Stimulated activated CD4-positive, alpha-beta T cell treated with anti-CD3 and anti-CD28 coated beads, Interleukin-1b, Interleukin-23, amount 100 ng/mL, for 4 hours (primary cell): ENCODE results near the gene FFAR4.

ENCODE experiments used
- DNase-seq, 2 donors: peaks; one replicate each; pipeline ENCODE4 v3.0.0-alpha.2; 2020; ENCODE audit warnings: low read depth in 2 of 2

Gene FFAR4

DNA sequence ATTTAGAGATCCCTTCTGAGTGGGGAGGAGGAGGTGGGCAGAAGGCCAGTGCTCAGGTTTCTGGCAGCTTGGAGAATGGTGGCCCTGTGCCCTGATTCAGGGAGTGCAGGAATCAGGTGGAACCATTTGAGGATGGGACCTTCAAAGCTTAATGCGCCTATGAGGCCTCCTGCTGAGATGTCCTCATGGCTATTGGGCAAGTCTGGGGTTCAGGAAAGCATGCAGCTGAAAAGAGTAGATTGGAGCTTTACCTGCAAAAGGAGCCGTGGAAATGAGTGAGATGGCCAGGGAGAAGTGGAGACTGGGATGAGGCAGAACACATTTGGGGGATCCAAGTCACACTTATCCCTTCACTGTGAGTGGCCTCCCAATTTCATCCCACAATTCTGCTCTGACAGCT is 6.1 kb downstream of the FFAR4 start:
- no peak for DNase-seq

DNA sequence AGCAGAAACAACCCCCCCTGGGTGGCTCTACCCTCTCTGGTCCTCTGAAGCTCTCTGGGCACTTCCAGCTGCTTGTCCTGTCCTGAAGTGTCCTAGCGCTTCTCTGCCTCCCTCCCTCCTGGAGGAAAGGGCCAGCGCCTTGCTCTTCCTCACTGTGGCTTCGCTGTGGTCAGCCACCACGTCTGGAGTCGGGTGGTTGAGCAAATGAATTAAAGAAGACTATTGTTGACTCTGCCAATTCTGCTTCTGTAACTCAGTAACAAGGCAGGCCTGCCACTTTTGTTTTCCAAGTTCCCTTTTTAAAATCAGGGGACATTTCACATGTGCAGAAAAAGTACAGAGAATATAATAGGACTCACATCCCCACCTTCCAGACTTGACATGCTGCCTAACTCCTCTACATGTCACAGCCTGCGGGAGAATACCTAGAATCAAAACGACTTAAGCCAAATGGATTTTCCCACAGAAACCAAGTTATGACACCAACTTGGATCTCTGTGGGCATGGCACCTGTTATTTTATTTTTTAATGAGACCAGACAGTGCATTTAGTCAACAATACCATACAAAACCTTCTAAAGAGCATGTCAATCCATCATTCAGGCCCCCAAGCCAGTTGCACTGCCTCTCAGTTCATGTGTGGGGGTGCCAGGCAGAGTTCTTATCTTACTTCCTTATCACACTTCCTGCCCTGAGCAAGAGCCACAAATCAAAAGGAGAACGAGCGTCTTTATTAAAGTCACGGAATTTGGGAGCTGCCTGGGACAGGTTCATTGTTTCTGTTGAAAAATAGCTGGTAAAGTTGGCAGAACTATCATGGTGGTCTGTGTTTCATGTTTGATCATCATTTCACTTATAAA is 6.8 kb downstream of the FFAR4 start:
- no peak for DNase-seq

GRCh38 chr10:93573924-93574323 is 7.5 kb downstream of the FFAR4 start:
- no peak for DNase-seq

- no peak for DNase-seq
Observed at GRCh38 chr10:93576888-93577287, 10.4 kb downstream of the FFAR4 start.

DNA sequence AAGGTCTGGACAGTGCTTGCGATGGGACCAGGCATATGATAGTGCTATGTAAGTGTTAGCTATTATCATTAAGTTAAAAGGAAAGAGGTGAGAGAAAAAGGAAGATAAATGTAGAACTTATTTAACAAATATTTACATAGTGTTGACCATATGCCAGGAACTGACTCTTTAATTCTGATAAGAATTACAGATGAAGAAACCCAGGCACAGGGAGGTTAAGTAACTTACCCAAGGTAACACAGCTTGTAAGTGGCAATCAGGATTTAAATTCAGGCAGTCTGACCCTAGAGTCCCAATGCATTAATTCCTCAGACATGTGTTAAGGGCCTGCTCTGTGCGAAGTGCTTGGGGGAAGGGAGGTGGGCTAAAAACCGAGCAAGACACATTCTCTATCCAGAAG is 11.1 kb downstream of the FFAR4 start:
- no peak for DNase-seq

- no peak for DNase-seq
Observed at GRCh38 chr10:93579089-93579488, 12.6 kb downstream of the FFAR4 start.

DNA sequence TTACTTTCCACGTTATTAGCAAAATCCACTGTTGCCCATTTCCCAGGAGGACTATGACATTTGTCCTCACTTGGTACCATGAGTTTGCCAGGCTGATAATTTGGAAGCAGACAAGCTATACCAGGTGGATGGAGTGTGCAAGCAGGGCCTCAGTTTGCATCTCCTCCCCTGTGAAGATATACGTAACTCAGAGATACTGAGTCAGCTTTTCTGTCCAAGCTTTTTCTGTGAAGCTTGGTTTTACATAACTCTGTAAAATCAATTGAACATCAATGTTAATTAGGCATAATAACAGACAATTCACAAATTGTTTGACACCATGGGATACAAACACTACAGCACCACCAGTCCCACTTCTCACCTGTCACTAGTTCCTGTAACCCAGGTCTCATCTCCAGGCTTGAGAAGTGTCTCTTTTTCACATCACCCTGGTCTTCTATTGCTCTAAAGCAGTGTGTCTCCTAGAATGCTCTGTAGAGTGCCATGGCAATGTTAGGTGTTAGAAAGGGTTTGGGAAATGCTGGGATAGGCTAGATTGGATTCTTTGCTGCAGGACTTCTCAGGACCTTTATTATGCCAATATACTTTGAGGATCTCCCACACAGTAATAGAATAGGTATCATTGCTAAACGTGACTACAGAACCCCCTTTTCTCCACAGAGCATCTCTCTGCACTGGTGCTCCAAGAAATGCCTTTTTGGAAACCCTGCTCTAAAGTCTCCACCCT is 13.7 kb downstream of the FFAR4 start:
- no peak for DNase-seq

DNA sequence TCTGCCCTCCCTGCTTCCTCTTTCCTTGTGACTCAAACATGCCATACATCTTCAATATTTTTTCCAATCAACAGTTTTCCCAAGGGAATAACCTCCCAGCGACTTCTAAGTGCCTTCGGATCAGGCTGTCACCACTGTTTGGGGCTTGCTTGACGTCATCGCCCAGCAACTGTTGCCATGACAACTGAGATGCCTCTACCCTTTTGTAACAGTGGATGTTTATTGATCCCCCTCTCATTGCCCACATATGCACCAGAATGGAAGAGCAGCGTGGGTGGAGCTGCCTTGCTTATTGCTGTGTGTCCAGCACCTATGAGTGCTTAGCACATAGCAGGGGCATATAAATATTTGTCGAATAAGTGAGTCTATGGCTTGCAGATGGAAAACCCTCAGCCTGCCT is 14.4 kb downstream of the FFAR4 start:
- DNase-seq = no peak

- no peak for DNase-seq
Observed at GRCh38 chr10:93584445-93584844, 18.0 kb downstream of the FFAR4 start.

- no peak for DNase-seq
Observed at GRCh38 chr10:93589648-93590562, 23.4 kb downstream of the FFAR4 start.

GRCh38 chr10:93590638-93591037 is 24.2 kb downstream of the FFAR4 start:
- no peak for DNase-seq

DNA sequence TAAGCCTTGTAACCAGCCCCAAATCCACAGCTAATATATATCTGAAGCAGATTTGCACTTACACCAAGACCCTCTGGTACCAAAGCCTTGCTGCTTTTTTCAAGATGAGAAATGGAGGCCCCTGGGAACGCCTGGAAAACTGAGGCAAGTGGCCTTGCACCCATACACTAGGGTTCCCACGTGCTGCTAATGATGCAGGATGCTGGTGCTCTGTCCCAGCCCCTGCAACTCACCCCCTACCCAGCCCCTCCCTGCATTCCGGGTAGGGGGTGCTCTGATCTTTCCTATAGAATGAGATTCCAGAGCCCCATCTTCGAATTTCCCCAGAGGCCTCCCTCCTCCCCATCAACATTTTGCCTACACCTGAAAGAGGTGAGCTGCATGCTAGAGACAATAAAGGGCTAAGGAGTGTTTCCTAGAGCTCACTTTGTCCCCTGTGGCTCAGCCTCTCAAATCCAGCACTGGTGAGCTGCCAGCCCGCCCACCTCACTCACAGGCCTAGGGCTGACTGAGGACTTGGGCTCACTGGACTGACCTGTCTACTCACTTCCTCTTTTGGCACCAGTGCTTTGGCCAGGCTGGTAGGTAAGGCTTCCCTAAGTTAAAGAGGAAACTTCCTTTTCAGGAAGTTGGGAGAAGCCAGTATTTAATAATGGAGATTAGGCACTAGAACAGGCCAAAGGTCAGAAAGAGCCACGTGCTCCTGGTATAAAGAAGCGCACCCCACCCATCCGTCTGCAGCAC is 24.8 kb downstream of the FFAR4 start:
- no peak for DNase-seq

GRCh38 chr10:93593254-93593653 is 26.8 kb downstream of the FFAR4 start:
- DNase-seq = no peak

GRCh38 chr10:93593749-93594148 is 27.3 kb downstream of the FFAR4 start:
- no peak for DNase-seq

- DNase-seq = no peak
Observed at GRCh38 chr10:93594518-93594917, 28.1 kb downstream of the FFAR4 start.

DNA sequence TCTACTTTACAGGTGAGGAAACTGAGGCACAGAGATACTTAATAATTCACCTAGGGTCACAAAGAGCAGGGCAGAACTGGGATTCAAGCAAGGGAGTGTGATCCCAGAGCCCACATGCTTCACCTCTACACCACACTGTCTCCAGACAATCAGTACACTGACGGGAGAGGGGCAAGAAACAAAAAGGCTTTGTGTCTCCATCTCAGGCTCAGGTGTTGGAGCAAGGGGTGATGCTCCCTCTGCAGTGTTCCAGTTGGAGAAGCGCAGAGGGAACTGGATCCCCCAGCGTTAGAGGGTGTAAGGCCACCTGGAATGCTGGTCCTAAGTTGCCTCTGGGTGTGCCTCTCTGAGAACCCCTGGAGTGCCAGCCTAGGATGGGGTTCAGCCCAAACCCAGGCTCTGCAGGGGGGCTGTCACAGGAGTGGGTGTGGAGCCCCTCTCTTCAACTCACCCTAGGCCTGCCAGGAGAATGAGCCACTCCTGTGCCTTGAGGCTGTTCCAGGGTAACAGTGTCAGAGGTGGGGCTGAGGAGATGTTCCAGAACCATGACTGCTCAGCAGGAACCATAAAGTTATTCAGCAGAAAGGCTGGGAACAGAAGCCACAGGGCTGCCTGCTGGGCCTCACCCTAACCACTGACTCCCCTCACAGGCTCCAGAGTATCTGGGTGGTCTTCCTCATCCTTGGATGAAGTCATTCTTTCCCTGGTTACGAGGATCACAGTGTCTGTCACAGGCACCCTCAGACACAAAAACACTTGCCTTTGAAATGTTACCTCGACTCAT is 29.1 kb downstream of the FFAR4 start:
- no peak for DNase-seq

- DNase-seq = no peak
Observed at GRCh38 chr10:93596539-93596938, 30.1 kb downstream of the FFAR4 start.

- no peak for DNase-seq
Observed at GRCh38 chr10:93597075-93597599, 30.7 kb downstream of the FFAR4 start.

- DNase-seq = no peak
Observed at GRCh38 chr10:93598157-93598556, 31.7 kb downstream of the FFAR4 start.

DNA sequence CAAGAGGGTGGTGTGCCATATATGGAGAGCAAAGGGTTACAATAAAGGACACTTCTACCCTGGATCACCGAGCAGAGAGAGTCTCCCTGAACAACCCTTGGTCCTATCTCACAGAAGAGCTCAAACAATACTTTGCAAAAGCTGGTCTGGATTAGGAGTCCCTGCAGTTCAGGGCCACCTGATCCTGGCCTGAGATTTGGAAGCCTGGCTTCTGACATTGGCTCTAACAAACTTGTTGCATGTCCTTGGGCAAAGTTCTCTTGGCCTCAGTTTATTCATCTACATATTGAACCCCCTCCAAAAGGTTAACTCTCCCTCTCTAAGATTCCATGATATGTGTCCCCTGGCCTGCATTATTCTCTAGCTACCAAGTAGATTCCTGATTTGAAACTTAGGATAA is 32.9 kb downstream of the FFAR4 start:
- DNase-seq = no peak
